HEK293 (cell line): ENCODE data around the gene RAD52.

ENCODE experiments used
- KLF10 ChIP-seq: fragments of 450-650 bp; IDR thresholded peaks from 2 replicates; pipeline ENCODE4 v1.5.1; 2018; ENCODE audit warnings: missing biosample characterization, mild to moderate bottlenecking, missing genetic modification characterization
- SP3 ChIP-seq: fragments of 450-650 bp; formaldehyde crosslinking; IDR thresholded peaks from 2 replicates; pipeline ENCODE4 v1.5.1; 2016; ENCODE audit warnings: missing biosample characterization, missing genetic modification characterization
- ZBTB20 ChIP-seq: fragments of 450-650 bp; formaldehyde crosslinking; IDR thresholded peaks from 2 replicates; pipeline ENCODE4 v1.5.1; 2016; ENCODE audit warnings: missing biosample characterization, missing genetic modification characterization
- ZBTB21 ChIP-seq: fragments of 450-650 bp; formaldehyde crosslinking; IDR thresholded peaks from 2 replicates; pipeline ENCODE4 v1.5.1; 2017; ENCODE audit warnings: missing biosample characterization, missing genetic modification characterization
- ZFP41 ChIP-seq: fragments of 450-650 bp; formaldehyde crosslinking; IDR thresholded peaks from 2 replicates; pipeline ENCODE4 v1.5.1; 2016; ENCODE audit warnings: missing biosample characterization, missing genetic modification characterization, borderline replicate concordance
- ZNF121 ChIP-seq: fragments of 450-650 bp; formaldehyde crosslinking; IDR thresholded peaks from 2 replicates; pipeline ENCODE4 v1.5.1; 2016; ENCODE audit warnings: missing biosample characterization, missing genetic modification characterization
- ZNF133 ChIP-seq: fragments of 450-650 bp; formaldehyde crosslinking; IDR thresholded peaks from 2 replicates; pipeline ENCODE4 v1.5.1; 2016; ENCODE audit warnings: missing biosample characterization, missing genetic modification characterization
- ZNF138 ChIP-seq: fragments of 450-650 bp; formaldehyde crosslinking; IDR thresholded peaks from 2 replicates; pipeline ENCODE4 v1.5.1; 2016; ENCODE audit warnings: missing biosample characterization, missing genetic modification characterization, borderline replicate concordance
- ZNF140 ChIP-seq: fragments of 450-650 bp; formaldehyde crosslinking; IDR thresholded peaks from 2 replicates; pipeline ENCODE4 v1.5.1; 2016; ENCODE audit warnings: missing biosample characterization, missing genetic modification characterization
- ZNF184 ChIP-seq: fragments of 450-650 bp; IDR thresholded peaks from 2 replicates; pipeline ENCODE4 v1.5.1; 2018; ENCODE audit warnings: missing biosample characterization, mild to moderate bottlenecking, missing genetic modification characterization
- ZNF211 ChIP-seq: fragments of 450-650 bp; formaldehyde crosslinking; IDR thresholded peaks from 2 replicates; pipeline ENCODE4 v1.5.1; 2016; ENCODE audit warnings: low read depth, missing biosample characterization, missing genetic modification characterization
- ZNF274 ChIP-seq, 2 experiments: fragments of 200-500 bp in 1 of 2; fragments of 450-650 bp in 1 of 2; sonication (Bioruptor generic) in 1 of 2; formaldehyde crosslinking in 1 of 2; IDR thresholded peaks; 2 replicates each; pipeline versions ENCODE4 v1.5.1 to v1.6.1; 2014 to 2016; ENCODE audit warnings: borderline replicate concordance in 1 of 2, inconsistent platforms in 1 of 2, low read length in 1 of 2, missing biosample characterization in 1 of 2, missing genetic modification characterization in 1 of 2
- ZNF292 ChIP-seq: fragments of 450-650 bp; formaldehyde crosslinking; IDR thresholded peaks from 2 replicates; pipeline ENCODE4 v1.5.1; 2016; ENCODE audit warnings: low read depth, missing biosample characterization, missing genetic modification characterization, borderline replicate concordance
- ZNF354C ChIP-seq: fragments of 450-650 bp; formaldehyde crosslinking; IDR thresholded peaks from 2 replicates; pipeline ENCODE4 v1.5.1; 2016; ENCODE audit warnings: missing biosample characterization, missing genetic modification characterization, low read depth, borderline replicate concordance
- ZNF555 ChIP-seq: fragments of 450-650 bp; formaldehyde crosslinking; conservative IDR thresholded peaks from 2 replicates; pipeline ENCODE4 v1.5.1; 2017; ENCODE audit warnings: missing biosample characterization, mild to moderate bottlenecking, missing genetic modification characterization, inconsistent platforms
- ZNF670 ChIP-seq: fragments of 450-650 bp; formaldehyde crosslinking; IDR thresholded peaks from 2 replicates; pipeline ENCODE4 v1.5.1; 2016; ENCODE audit warnings: missing biosample characterization, missing genetic modification characterization, low read depth
- ZNF792 ChIP-seq: fragments of 450-650 bp; formaldehyde crosslinking; IDR thresholded peaks from 2 replicates; pipeline ENCODE4 v1.5.1; 2016; ENCODE audit warnings: missing biosample characterization, missing genetic modification characterization
- TF ChIP-seq, protein P1 (sequence below): fragments of 450-650 bp; formaldehyde crosslinking; IDR thresholded peaks from 2 replicates; pipeline ENCODE4 v1.5.1; 2016; ENCODE audit warnings: missing biosample characterization, missing genetic modification characterization
- TF ChIP-seq, protein P2 (sequence below): fragments of 450-650 bp; formaldehyde crosslinking; IDR thresholded peaks from 2 replicates; pipeline ENCODE4 v1.5.1; 2016; ENCODE audit warnings: missing biosample characterization, missing genetic modification characterization
- TF ChIP-seq, protein P3 (sequence below): fragments of 450-650 bp; formaldehyde crosslinking; IDR thresholded peaks from 2 replicates; pipeline ENCODE4 v1.5.1; 2016; ENCODE audit warnings: missing biosample characterization, missing genetic modification characterization
- TF ChIP-seq, protein P4 (sequence below): fragments of 450-650 bp; formaldehyde crosslinking; IDR thresholded peaks from 2 replicates; pipeline ENCODE4 v1.5.1; 2017; ENCODE audit warnings: missing biosample characterization, missing genetic modification characterization
- TF ChIP-seq, protein P5 (sequence below): fragments of 450-650 bp; formaldehyde crosslinking; optimal IDR thresholded peaks from 2 replicates; pipeline ENCODE3; 2016; ENCODE audit warnings: missing biosample characterization, mild to moderate bottlenecking, missing genetic modification characterization
- TF ChIP-seq, protein P6 (sequence below): fragments of 450-650 bp; formaldehyde crosslinking; IDR thresholded peaks from 2 replicates; pipeline ENCODE4 v1.5.1; 2016; ENCODE audit warnings: missing biosample characterization, missing genetic modification characterization
- TF ChIP-seq, protein P7 (sequence below): sonication (generic); formaldehyde crosslinking; IDR thresholded peaks from 2 replicates; pipeline ENCODE4 v1.8.1; 2022; ENCODE audit warnings: mild to moderate bottlenecking, moderate library complexity, missing genetic modification reagents

Gene RAD52

DNA sequence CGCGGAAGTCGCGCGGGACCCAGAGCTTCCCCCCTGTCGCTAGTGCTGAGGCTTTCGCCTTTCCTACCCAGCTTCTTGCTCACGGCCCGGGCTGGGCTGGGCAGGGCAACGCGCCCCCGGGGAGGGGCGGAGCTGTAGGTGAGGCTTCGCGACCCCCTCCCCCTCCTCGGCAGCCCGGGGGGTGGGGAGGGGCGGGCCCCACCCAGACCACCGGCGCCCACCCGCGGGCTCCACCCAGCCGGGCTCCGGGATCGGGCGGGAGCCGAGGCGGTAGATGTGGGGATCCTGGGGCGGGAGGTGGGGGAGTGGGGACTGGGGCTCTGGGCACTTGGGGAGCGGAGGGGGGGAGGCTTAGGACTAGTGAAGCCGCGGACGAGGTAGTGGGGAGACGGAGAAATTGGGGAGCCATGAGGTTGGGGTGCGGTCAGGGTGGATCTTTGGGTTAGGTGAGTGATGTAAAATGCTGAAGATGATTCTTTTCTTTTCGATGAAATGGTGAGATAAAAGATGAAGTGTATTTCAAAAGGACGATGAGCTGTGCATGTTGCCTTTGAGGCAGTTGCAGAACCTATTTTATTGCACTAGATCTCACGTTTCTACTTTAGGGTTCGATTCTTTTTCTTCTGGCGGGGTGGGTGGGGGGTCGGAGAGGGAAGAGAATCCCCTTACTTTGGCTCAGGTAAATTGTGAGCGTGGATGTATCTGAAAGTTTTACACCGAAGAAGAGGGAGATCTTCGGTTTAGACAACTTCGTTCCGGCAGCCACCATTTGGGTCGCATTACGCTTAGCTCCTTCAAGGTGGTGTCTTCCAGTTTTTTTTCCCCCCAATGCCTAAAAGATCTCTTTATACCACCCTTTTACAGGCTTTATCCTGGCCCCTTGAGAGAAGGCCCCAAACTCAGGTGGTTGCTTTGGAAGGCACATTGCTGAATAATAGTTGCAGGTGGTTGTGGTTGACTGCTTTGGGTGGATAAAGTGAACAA is 42.1 kb upstream of the RAD52 start (continued):
- TF ChIP-seq, protein P1, sequence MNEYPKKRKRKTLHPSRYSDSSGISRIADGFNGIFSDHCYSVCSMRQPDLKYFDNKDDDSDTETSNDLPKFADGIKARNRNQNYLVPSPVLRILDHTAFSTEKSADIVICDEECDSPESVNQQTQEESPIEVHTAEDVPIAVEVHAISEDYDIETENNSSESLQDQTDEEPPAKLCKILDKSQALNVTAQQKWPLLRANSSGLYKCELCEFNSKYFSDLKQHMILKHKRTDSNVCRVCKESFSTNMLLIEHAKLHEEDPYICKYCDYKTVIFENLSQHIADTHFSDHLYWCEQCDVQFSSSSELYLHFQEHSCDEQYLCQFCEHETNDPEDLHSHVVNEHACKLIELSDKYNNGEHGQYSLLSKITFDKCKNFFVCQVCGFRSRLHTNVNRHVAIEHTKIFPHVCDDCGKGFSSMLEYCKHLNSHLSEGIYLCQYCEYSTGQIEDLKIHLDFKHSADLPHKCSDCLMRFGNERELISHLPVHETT (tag by site-specific recombination), result no peak
- TF ChIP-seq ZNF354C (no peak), ZNF140 (no peak), ZNF133 (tag by site-specific recombination) (no peak), ZNF792 (tag by site-specific recombination) (no peak), ZBTB20 (tag by site-specific recombination) (peak; percentile 44; the same call in 1 of the 2 replicates), ZBTB21 (tag by site-specific recombination) (no peak), ZNF121 (no peak), ZNF670 (tag by site-specific recombination) (no peak), ZNF138 (tag by site-specific recombination) (no peak), ZNF292 (tag by site-specific recombination) (no peak), ZNF211 (tag by site-specific recombination) (no peak), ZNF555 (no peak), KLF10 (tag by site-specific recombination) (no peak; the same call in 1 of the 2 replicates), ZFP41 (no peak), ZNF184 (tag by site-specific recombination) (no peak), ZNF274 (IDR thresholded peaks at IDR 0.05; ENCODE audit: low read length) (no peak), ZNF274 (tag by site-specific recombination; IDR thresholded peaks at IDR 0.05; ENCODE audit: borderline replicate concordance) (no peak), SP3 (peak; percentile 80)
- TF ChIP-seq, protein P2, sequence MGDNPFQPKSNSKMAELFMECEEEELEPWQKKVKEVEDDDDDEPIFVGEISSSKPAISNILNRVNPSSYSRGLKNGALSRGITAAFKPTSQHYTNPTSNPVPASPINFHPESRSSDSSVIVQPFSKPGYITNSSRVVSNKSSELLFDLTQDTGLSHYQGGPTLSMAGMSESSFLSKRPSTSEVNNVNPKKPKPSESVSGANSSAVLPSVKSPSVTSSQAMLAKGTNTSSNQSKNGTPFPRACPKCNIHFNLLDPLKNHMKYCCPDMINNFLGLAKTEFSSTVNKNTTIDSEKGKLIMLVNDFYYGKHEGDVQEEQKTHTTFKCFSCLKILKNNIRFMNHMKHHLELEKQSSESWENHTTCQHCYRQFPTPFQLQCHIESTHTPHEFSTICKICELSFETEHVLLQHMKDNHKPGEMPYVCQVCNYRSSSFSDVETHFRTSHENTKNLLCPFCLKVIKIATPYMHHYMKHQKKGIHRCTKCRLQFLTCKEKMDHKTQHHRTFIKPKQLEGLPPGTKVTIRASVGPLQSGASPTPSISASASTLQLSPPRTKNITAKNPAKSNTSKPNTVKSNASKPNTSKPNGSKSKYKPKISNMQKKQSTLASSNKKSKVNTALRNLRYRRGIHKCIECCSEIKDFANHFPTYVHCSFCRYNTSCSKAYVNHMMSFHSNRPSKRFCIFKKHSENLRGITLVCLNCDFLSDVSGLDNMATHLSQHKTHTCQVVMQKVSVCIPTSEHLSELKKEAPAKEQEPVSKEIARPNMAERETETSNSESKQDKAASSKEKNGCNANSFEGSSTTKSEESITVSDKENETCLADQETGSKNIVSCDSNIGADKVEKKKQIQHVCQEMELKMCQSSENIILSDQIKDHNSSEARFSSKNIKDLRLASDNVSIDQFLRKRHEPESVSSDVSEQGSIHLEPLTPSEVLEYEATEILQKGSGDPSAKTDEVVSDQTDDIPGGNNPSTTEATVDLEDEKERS (tag by site-specific recombination), result no peak
- TF ChIP-seq, protein P3, sequence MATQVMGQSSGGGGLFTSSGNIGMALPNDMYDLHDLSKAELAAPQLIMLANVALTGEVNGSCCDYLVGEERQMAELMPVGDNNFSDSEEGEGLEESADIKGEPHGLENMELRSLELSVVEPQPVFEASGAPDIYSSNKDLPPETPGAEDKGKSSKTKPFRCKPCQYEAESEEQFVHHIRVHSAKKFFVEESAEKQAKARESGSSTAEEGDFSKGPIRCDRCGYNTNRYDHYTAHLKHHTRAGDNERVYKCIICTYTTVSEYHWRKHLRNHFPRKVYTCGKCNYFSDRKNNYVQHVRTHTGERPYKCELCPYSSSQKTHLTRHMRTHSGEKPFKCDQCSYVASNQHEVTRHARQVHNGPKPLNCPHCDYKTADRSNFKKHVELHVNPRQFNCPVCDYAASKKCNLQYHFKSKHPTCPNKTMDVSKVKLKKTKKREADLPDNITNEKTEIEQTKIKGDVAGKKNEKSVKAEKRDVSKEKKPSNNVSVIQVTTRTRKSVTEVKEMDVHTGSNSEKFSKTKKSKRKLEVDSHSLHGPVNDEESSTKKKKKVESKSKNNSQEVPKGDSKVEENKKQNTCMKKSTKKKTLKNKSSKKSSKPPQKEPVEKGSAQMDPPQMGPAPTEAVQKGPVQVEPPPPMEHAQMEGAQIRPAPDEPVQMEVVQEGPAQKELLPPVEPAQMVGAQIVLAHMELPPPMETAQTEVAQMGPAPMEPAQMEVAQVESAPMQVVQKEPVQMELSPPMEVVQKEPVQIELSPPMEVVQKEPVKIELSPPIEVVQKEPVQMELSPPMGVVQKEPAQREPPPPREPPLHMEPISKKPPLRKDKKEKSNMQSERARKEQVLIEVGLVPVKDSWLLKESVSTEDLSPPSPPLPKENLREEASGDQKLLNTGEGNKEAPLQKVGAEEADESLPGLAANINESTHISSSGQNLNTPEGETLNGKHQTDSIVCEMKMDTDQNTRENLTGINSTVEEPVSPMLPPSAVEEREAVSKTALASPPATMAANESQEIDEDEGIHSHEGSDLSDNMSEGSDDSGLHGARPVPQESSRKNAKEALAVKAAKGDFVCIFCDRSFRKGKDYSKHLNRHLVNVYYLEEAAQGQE (tag by site-specific recombination), result no peak
- TF ChIP-seq, protein P4, sequence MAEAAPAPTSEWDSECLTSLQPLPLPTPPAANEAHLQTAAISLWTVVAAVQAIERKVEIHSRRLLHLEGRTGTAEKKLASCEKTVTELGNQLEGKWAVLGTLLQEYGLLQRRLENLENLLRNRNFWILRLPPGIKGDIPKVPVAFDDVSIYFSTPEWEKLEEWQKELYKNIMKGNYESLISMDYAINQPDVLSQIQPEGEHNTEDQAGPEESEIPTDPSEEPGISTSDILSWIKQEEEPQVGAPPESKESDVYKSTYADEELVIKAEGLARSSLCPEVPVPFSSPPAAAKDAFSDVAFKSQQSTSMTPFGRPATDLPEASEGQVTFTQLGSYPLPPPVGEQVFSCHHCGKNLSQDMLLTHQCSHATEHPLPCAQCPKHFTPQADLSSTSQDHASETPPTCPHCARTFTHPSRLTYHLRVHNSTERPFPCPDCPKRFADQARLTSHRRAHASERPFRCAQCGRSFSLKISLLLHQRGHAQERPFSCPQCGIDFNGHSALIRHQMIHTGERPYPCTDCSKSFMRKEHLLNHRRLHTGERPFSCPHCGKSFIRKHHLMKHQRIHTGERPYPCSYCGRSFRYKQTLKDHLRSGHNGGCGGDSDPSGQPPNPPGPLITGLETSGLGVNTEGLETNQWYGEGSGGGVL (tag by site-specific recombination), result peak; percentile 91
- TF ChIP-seq, protein P5, sequence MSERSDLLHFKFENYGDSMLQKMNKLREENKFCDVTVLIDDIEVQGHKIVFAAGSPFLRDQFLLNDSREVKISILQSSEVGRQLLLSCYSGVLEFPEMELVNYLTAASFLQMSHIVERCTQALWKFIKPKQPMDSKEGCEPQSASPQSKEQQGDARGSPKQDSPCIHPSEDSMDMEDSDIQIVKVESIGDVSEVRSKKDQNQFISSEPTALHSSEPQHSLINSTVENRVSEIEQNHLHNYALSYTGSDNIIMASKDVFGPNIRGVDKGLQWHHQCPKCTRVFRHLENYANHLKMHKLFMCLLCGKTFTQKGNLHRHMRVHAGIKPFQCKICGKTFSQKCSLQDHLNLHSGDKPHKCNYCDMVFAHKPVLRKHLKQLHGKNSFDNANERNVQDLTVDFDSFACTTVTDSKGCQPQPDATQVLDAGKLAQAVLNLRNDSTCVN, result no peak
- TF ChIP-seq, protein P6, sequence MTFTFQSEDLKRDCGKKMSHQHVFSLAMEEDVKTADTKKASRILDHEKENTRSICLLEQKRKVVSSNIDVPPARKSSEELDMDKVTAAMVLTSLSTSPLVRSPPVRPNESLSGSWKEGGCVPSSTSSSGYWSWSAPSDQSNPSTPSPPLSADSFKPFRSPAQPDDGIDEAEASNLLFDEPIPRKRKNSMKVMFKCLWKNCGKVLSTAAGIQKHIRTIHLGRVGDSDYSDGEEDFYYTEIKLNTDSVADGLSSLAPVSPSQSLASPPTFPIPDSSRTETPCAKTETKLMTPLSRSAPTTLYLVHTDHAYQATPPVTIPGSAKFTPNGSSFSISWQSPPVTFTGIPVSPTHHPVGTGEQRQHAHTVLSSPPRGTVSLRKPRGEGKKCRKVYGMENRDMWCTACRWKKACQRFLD (tag by site-specific recombination), result no peak
- TF ChIP-seq, protein P7, sequence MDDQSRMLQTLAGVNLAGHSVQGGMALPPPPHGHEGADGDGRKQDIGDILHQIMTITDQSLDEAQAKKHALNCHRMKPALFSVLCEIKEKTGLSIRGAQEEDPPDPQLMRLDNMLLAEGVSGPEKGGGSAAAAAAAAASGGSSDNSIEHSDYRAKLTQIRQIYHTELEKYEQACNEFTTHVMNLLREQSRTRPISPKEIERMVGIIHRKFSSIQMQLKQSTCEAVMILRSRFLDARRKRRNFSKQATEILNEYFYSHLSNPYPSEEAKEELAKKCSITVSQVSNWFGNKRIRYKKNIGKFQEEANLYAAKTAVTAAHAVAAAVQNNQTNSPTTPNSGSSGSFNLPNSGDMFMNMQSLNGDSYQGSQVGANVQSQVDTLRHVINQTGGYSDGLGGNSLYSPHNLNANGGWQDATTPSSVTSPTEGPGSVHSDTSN, result no peak
